HG02970 (cell line): Measurements from ENCODE around the gene KIRREL2.
"Not testable (repeated sequence)": the region's sequence is repeated elsewhere in the genome, so short reads cannot be mapped to it uniquely, and the experiment has no call there.

Experiments
- ATAC-seq: cut with Tn5 transposase; IDR thresholded peaks from one replicate; pipeline ENCODE4 v1.9.1; 2021; ENCODE audit warnings: mild to moderate bottlenecking, moderate library complexity, moderate number of reproducible peaks; ENCODE audit not compliant: unreplicated experiment, low FRiP score

The KIRREL2 gene

DNA sequence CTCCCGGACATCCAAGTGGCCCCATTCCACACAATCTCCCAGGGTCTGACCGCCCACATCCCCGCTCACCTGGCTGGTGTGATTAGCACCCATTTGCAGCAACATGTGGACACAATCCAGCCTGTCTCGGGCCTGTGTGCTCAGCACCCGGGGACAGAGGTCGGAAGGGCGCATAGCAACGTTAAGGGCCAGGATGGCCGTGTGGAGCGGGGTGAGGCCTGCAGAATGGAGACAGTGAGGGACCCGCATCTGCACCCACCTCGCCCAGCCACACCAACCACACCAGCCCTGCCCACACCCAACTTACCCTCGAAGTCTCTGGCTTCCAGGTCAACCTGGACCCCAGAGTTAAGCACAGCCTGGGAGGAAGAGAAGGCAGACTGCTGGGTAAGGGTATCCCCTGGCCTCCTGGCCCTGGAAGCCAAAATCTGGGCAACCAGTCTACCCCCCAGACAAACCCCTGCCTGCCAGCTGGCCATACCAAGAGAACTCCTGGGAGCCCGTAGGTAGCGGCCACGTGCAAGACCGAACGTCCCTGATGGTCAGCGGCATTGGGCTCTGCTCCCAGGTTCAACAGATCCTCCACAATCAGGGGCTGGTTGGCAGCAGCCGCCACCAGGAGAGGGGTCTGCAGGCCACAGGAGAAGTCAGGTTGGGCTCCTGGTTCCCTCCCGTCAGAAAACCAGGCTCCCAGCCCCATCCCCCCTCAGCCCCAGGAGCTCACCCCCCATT, 39.4 kb downstream of the KIRREL2 start:
- no peak for ATAC-seq

DNA sequence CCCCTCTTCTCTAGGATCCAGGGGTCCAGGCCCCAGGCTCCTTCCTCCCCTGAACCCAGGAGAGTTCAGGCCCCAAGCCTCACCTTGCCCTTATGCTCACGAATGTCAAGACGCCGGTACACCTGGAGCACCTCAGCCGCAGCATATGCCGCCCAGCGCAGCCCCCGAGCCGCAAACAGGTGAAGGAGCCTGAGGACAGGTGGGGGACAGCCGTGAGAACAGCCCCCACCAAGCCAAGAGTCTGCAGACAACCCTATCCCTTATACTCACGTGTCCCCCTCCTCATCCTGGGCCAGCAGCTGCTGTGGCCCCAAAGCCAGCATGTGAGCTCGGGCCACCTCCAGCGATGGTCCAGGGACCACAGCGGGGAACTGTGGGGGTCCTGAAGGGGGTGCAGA, 39.9 kb downstream of the KIRREL2 start:
- ATAC-seq, result no peak

DNA sequence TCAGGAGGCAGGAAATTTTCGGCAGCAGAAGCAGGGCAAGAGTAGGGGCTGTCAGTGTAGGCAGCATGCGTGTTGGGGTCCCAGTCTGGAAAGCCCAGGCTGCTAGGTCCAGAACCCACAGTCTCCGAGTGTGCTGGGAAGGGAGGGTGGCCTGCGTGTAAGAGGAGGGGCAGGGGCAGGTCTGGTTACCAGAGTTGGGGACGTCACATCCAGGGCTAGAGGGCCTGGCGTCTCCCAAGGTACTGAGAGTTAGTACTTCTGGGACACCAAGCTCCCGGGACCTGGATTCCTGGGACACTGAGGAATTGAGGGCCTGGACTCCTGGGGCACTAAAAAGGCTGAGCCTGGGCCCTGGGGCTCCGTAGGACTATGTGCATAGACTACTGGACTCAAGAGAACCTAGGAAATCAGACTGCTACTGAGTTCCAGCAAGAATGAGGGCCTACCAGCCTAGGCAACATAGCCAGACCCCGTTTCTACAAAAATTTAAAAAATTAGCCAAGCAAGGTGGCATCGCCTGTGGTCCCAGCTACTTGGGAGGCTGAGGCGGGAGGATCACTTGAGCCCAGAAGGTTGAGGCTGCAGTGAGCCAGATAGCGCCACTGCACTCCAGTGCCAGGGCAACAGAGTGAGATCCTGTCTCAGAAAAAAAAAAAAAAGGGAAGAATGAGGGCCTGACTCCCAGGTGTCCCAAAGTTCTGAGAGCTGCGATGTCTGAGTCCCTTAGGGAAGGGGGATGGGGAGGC, 41.2 kb downstream of the KIRREL2 start:
- ATAC-seq, result no peak

DNA sequence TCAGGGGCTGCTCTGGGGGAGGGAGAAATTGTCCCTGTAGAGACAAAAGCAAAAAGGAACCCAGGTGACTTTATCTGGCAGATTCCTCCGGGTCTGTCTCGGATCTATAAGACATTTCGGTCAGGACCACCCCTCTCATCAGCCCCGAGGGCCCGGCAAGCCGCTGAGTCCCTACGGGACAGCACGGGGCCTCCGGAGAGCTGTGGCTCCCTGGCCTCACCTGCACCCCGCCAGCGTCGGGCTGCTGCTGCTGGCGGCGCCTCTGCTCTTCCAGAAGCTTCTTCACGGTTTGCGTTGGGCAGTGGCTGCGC, 41.7 kb downstream of the KIRREL2 start:
- no peak for ATAC-seq

DNA sequence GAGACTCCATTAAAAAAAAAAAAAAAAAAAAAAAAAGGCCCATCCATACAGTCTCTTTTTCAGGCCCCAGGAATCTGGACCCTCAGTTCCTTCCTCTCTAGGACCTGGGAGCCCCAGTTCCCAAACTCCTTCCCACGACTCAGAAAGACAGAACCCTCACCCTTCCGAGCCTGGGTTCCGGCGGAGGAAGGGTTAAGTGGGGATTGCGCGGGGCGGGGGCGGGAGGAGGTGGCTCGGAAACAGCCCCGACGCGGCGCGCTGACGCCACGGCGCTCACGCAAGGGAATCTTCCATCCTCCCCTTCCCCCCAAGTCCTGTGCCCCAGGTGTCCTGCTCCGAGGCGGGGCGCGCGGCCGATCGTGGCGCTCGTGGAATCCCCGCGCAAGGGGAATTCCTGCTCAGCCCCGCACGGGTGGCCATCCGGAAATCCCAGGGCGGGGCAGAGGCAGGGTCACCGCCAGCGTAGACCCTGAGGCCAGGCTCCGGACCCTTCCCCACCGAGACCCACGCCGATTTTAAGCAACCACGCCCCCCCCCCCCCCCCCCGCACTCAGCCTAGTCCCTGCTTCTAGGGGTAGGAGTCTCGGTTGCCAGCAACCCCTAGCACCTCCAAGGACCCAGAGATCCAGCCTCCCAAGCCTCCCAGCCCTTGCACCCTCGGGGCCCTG, 43.0 kb downstream of the KIRREL2 start:
- peak; percentile 40 for ATAC-seq

DNA sequence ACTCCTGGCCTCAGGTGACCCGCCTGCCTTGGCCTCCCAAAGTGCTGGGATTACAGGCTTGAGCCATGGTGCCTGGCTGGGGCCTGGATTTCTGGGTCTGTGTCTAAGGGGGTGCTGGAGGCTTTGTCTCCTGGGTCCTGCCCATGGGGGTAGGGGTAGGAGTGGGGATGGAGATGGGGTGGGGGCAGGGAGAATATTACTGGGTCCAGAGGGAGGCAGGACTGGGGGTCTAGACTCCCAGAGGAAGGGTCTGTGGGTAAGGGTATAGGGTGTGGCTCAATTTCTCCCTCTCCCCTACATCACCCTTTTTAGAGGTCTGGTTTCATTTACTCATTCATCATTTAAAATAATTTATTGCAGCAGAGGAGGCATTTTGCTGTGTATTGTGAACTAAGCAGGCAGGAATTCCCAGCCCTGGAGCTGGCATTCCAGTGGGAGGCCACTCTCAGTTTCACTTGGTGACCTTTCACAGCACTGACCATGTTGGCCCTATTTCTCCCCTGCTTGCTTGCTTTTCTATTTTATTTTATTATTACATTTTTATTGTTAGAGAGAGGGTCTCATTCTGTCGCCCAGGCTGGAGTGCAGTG, 44.4 kb downstream of the KIRREL2 start:
- ATAC-seq, result no peak

DNA sequence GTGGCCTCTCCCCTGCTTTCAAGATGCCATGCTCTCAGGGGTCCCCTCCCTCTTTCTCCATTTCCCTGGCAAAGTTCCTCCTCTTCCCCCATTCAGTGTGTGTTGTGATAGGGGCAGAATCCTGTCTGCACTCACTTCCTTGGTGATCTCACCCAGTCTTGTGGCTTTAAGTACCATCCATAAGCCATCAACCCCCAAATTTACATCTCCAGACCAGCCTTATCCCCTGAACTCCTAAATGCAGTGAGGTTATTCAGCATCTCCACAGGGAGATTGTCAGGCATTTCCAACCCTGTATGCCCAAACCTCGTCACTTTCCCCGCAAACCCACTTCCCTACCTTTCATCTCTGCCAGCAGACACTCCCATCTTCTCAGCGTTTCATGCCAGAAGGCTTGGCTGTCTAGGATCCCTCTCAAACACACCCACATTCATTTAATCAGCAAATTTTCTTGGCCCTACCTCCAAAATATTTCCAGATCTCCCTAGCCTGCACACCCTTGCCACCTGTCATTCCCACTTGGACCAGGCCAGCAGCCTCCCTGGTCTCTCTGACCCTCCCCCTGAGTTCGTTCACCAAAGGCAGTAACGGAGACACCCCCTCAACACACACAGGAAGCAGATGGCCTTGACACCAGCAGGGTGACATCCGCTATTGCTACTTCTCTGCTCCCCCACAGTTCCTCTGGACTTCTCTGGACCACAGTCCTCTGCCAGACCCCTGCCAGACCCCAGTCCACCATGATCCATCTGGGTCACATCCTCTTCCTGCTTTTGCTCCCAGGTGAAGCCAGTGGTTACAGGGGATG, 45.3 kb downstream of the KIRREL2 start, which contains the start of gene HCST:
Gene HCST, plus strand, starts transcription at position 676 of the 808 bp plus-strand sequence. Its CDS starts 65 bp downstream, at position 741.
- no peak for ATAC-seq

DNA sequence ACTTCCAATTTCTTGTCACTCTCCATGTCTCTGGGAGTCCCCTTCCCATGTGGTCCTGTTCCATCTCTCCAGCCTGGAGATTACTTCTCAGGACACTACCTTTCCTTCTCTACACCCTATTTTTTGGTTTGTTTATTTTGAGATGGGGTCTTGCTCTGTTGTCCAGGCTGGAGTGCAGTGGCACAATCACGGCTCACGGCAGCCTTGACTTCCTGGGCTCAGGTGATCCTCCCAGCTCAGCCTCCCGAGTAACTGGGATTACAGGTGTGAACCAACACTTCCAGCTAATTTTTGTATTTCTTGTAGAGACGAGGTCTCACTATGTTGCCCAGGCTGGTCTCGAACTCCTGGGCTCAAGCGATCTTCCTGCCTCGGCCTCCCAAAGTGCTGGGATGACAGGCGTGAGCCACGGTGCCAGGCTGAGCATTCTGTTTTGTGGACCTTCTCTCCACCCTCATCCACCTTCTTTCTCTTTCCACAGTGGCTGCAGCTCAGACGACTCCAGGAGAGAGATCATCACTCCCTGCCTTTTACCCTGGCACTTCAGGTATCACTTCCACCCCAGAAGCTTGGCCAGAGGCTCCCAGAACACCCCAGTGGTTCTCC, 46.3 kb downstream of the KIRREL2 start:
- ATAC-seq, result no peak

DNA sequence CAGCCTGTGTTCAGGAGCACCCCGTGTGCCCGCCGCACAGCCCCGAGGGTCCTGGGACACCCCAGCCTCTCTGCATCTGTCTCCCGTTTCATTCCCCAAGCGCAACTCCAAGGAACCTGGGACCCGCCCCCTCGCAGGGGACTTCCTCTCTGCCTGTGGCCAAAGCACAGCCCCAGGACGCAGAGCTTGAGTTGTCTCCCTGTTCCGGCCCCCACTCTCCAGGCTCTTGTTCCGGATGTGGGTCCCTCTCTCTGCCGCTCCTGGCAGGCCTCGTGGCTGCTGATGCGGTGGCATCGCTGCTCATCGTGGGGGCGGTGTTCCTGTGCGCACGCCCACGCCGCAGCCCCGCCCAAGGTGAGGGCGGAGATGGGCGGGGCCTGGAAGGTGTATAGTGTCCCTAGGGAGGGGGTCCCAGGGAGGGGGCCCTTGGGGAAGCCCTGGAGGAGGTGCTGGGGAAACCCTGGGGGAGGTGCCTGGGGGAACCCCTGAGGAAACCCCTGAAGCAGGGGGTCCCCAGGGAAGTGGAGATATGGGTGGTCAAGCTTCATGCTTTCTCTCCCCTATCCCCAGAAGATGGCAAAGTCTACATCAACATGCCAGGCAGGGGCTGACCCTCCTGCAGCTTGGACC, 47.0 kb downstream of the KIRREL2 start:
- ATAC-seq, result peak; percentile 32

DNA sequence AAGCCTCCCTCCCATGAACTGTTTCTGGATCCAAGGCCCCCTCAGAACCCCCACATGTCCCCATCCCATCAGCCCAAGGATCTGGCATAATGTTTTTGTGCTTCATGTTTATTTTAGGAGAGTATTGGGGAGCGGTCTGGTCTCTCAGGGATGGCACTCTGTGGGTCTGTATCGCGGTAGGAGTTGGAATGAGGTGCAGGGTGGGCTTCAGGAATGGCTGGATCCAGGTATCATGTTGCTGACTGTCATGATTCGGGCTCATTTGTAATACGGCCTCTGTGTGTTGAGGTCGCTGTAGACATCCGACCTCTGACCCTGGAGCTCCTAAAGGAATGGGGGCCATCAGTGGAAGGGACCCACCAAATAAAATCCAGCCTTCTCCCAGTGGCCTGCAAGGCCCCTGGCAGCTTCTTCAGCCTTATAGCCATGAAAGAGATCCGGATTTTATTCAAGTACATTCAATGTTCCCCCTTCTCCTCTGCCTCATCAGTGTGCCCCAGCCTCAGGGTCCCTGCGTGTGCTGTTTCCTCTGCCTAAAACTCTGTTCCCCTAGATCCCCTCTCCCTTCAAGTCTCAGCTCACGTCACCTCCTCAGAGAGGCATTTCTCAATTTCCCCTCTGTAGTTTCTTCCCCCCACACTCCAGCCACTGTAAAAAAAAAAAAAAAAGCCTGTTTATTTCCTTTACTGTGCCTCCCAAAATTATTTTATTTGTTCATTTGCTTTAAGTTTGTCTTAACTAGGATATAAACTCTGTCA, 47.8 kb downstream of the KIRREL2 start:
- ATAC-seq, result no peak

DNA sequence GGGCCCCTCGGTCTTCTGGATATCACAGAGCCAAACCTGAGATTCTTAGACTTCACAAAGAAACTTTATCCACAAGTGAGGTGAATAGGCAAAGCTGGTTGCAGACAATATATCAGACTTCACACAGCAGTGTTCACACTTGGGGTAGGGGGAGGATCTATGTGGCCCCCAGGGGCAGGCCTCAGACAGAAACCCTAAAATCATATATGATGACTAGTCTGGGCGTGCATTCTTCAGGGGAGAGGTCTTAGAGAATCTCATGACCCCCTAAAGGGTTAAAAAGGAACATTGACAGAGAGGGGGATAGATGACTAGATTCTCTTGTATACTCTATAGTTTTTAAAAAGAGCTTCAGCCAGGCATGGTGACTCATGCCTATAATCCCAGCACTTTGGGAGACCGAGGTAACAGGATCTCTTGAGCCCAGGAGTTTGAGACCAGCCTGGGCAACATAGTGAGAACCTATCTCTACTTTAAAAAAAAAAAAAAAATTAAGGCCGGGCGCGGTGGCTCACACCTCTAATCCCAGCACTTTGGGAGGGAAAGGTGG, 48.5 kb downstream of the KIRREL2 start:
- ATAC-seq, result no peak

DNA sequence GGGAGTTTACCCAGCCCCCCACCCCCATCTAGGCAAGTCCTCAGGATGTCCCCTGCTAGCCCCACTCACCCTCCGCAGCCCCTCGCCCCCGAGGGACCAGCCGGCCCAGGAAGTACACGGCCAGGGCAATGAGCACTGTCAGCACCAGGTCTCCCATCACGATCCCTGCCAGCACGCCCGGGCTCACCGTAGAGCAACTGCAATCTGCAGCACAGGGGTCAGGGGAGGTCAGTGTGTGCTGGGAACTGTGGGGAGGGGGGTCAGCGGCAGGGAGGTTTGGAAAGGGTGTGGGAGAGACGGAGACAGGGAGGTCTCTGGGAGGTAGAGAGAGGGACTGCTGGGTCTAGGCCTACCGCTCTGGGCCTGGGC, 50.6 kb downstream of the KIRREL2 start:
- ATAC-seq, result no peak

DNA sequence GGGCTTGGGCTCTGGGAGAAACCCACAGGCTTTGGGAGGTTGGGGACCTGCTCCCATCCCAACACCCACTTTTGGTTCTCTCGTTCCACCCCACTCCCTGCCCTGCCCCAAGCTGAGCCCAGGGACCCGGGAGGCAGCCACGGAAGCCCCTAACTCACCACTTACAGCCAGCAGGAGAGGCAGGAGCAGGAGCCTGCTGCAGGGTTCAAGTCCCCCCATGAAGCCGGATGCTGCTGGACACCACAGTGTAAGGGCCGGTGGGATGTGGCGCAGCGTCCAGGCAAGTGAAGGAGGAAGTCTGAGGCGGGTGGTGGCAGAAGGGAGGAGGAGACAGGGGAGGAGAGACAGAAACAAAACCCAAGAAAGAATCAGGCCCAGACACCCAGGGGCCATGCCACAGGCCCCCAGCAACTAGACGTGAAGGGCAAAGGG, 51.3 kb downstream of the KIRREL2 start, which contains the start of gene TYROBP:
Gene TYROBP, minus strand, starts transcription at position 286 of the 432 bp plus-strand sequence. Its CDS starts 67 bp downstream, at position 219.
- ATAC-seq, result no peak

DNA sequence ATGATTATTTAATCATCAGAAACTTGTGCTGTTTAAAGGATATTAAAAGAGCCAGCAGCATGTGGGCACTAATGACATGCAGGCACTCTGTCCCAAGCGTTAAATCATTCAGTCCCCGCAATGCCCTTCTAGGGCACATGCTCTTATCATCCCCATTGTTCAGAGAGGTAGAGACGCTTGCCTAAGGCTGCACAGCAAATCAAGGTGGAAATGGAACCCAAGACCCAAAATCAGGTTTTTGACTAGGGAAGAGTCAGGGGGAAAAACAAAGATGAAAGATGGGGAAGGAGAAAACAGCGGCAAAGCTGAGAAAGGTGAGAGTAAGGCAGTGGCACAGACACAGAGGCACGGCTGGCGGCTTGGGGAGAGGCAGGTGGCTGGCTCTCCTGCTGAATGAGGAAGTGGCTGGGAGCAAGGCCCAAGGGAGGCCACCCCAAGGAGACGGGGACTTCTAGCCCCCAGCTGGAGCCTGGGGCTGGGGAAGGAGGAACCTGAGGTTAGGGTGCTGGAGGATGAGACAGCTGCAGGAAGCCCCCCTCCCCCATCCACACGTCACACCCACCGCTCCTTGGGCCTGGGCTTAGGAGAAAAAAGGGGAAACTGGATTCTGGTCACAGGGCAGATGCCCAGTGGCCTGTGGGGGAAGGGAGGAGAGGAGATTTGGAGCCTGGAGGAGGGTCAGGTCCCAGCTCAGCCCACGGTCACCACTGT, 52.4 kb downstream of the KIRREL2 start:
- ATAC-seq, result no peak

DNA sequence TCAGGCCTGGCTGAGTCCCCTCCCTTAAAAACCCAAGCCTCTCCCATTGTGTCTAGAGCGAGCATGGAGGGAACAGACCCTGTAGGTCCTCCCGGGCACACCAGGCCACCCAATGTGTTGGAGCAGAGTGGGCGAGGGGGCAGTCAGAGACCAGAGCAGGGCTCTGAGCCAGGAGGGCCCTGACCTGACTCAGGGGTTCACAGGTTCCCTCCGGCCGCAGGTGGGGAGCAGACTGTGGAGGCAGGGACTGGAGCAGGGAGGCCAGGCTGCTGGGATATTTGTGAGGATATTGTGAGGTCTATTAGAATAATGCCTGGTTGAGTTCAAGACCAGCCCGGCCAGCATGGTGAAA, 52.9 kb downstream of the KIRREL2 start:
- no peak for ATAC-seq

DNA sequence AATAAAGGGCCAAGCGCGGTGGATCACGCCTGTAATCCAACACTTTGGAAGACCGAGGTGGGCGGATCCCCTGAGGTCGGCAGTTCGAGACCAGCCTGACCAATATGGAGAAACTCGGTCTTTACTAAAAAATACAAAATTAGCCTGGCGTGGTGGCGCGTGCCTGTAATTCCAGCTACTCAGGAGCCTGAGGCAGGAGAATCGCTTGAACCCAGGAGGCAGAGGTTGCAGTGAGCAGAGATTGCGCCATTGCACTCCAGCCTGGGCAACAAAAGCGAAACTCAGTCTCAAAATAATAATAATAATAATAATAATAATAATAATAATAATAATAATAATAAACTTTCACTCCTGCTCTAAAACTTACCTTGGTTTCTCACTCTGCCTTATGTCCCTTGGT, 53.6 kb downstream of the KIRREL2 start:
- not testable (repeated sequence) for ATAC-seq

DNA sequence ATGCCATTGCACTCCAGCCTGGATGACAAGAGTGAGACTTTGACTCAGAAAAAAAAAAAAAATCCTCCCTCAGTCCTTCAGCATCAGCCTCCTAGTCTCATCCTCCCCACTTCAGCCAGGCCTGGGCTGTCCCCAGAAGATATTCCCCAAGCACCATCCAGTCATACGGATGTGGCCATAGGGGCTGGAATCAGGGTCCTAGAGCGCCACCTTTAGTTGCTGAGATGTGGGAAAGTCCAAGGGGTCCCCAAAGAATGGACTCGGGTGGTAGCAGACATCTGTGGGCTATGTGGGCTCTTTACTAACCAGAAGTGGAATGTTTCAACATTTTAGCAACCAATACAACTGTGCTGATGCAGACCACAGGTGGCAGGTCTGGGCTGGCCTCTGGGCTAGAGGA, 54.5 kb downstream of the KIRREL2 start:
- no peak for ATAC-seq

DNA sequence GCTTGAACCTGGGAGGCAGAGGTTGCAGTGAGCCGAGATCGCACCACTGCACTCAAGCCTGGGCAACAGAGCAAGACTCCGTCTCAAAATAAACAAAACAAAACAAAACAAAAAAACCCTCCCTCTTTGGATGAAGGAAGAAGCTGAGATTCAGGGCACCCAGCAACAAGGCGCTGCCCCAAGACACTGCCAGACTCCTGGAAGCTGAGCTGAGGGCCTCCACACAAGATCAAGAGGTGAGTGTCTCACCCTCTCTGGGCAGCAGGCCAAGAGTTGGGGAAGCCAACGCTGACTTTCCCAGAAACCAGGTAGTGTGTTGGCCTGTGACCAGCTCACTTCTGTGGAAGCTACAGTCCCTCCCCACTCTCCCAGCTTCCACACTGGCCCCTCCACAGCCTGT, 55.1 kb downstream of the KIRREL2 start:
- no peak for ATAC-seq
